ENCODE data around the gene GALNT17.
"Not testable (repeated sequence)": the region's sequence is repeated elsewhere in the genome, so short reads cannot be mapped to it uniquely, and the experiment has no call there.

The GALNT17 gene

GRCh38 chr7:71171476-71171875 is 39.5 kb downstream of the GALNT17 start:
- no peak for DNase-seq

GRCh38 chr7:71173955-71174354 is 42.0 kb downstream of the GALNT17 start:
- DNase-seq, result no peak

- no peak for DNase-seq
Observed at GRCh38 chr7:71182438-71182935, 50.5 kb downstream of the GALNT17 start.

GRCh38 chr7:71184136-71184535 is 52.2 kb downstream of the GALNT17 start:
- DNase-seq, result no peak

- no peak for DNase-seq
Observed at GRCh38 chr7:71184609-71185008, 52.7 kb downstream of the GALNT17 start.

- DNase-seq, result no peak
Observed at GRCh38 chr7:71186535-71187057, 54.7 kb downstream of the GALNT17 start.

GRCh38 chr7:71191771-71192170 is 59.8 kb downstream of the GALNT17 start:
- DNase-seq, result no peak

- DNase-seq, result no peak
Observed at GRCh38 chr7:71193099-71193810, 61.3 kb downstream of the GALNT17 start.

- no peak for DNase-seq
Observed at GRCh38 chr7:71198391-71198790, 66.4 kb downstream of the GALNT17 start.

GRCh38 chr7:71198887-71199286 is 66.9 kb downstream of the GALNT17 start:
- no peak for DNase-seq

- DNase-seq, result no peak
Observed at GRCh38 chr7:71206184-71206583, 74.2 kb downstream of the GALNT17 start.

GRCh38 chr7:71208881-71209280 is 76.9 kb downstream of the GALNT17 start:
- DNase-seq, result no peak

GRCh38 chr7:71209484-71209883 is 77.5 kb downstream of the GALNT17 start:
- DNase-seq, result not testable (repeated sequence)

GRCh38 chr7:71210220-71210619 is 78.3 kb downstream of the GALNT17 start:
- no peak for DNase-seq

- DNase-seq, result not testable (repeated sequence)
Observed at GRCh38 chr7:71212433-71212832, 80.5 kb downstream of the GALNT17 start.

GRCh38 chr7:71216211-71216610 is 84.3 kb downstream of the GALNT17 start:
- DNase-seq, result no peak

GRCh38 chr7:71220210-71220695 is 88.3 kb downstream of the GALNT17 start:
- DNase-seq, result no peak

GRCh38 chr7:71221049-71221448 is 89.1 kb downstream of the GALNT17 start:
- no peak for DNase-seq

- DNase-seq, result no peak
Observed at GRCh38 chr7:71221549-71221948, 89.6 kb downstream of the GALNT17 start.

- no peak for DNase-seq
Observed at GRCh38 chr7:71227126-71227525, 95.2 kb downstream of the GALNT17 start.

- DNase-seq, result no peak
Observed at GRCh38 chr7:71229148-71229547, 97.2 kb downstream of the GALNT17 start.

- no peak for DNase-seq
Observed at GRCh38 chr7:71229699-71230098, 97.8 kb downstream of the GALNT17 start.

- DNase-seq, result no peak
Observed at GRCh38 chr7:71235253-71235652, 103.3 kb downstream of the GALNT17 start.

- no peak for DNase-seq
Observed at GRCh38 chr7:71236230-71237105, 104.5 kb downstream of the GALNT17 start.

All from NCI-H226 (cell line).